ENCODE data around the gene ZP2. TPM values are rescaled to one million over a fixed set of nuclear protein-coding genes. Genes with fewer than 3 reads are reported as not detected.
"Not testable (repeated sequence)": the region's sequence is repeated elsewhere in the genome, so short reads cannot be mapped to it uniquely, and the experiment has no call there.

Gene ZP2
- total RNA-seq, 2 donors from 2014 or later = not detected

- no peak overlapping the region for H3K27ac Mint-ChIP-seq
- no peak for DNase-seq
- H3K4me1 Mint-ChIP-seq (ENCODE audit: low read depth) = no peaks in the 10 kb centered on the region
- ATAC-seq (replicated peaks in 1 of 2) = no peak
- no peak overlapping the region for H3K4me3 Mint-ChIP-seq
- H3K27me3 Mint-ChIP-seq (ENCODE audit: low read depth) = peaks cover 20% of the 10 kb centered on the region
- H3K36me3 Mint-ChIP-seq (ENCODE audit: insufficient read depth in 2 of 2) = no peaks in the 10 kb centered on the region
- H3K9me3 Mint-ChIP-seq = no peaks in the 10 kb centered on the region
Measured at GRCh38 chr16:21203155-21203797, 8.1 kb downstream of the ZP2 start.

- no peaks in the 10 kb centered on the region for H3K36me3 Mint-ChIP-seq (ENCODE audit: insufficient read depth in 2 of 2)
- no peak overlapping the region for H3K27ac Mint-ChIP-seq
- no peak for DNase-seq
- peaks cover 4% of the 10 kb centered on the region for H3K4me1 Mint-ChIP-seq (ENCODE audit: low read depth)
- ATAC-seq (replicated peaks in 1 of 2) = no peak
- no peaks in the 10 kb centered on the region for H3K9me3 Mint-ChIP-seq
- peaks cover 23% of the 10 kb centered on the region for H3K27me3 Mint-ChIP-seq (ENCODE audit: low read depth)
- H3K4me3 Mint-ChIP-seq = no peak overlapping the region
Measured at GRCh38 chr16:21199607-21200218, 11.7 kb downstream of the ZP2 start.

- no peak for DNase-seq
- Mint-ChIP-seq H3K27ac (no peak overlapping the region), H3K9me3 (no peaks in the 10 kb centered on the region), H3K4me1 (ENCODE audit: low read depth) (peaks cover 10% of the 10 kb centered on the region), H3K36me3 (ENCODE audit: insufficient read depth in 2 of 2) (no peaks in the 10 kb centered on the region), H3K4me3 (no peak overlapping the region), H3K27me3 (ENCODE audit: low read depth) (peaks cover 29% of the 10 kb centered on the region)
- ATAC-seq (replicated peaks in 1 of 2) = no peak
Measured at GRCh38 chr16:21197621-21198020, 13.8 kb downstream of the ZP2 start.

- Mint-ChIP-seq H3K36me3 (ENCODE audit: insufficient read depth in 2 of 2) (no peaks in the 10 kb centered on the region), H3K4me1 (ENCODE audit: low read depth) (peaks cover 10% of the 10 kb centered on the region), H3K27ac (no peak overlapping the region), H3K9me3 (no peaks in the 10 kb centered on the region), H3K27me3 (ENCODE audit: low read depth) (peaks cover 30% of the 10 kb centered on the region), H3K4me3 (no peak overlapping the region)
- ATAC-seq (replicated peaks in 1 of 2) (no peak), DNase-seq (no peak)
Measured at GRCh38 chr16:21197112-21197511, 14.3 kb downstream of the ZP2 start.

- H3K27me3 Mint-ChIP-seq (ENCODE audit: low read depth) = peaks cover 17% of the 10 kb centered on the region
- H3K4me1 Mint-ChIP-seq (ENCODE audit: low read depth) = peaks cover 10% of the 10 kb centered on the region
- H3K27ac Mint-ChIP-seq; H3K4me3 Mint-ChIP-seq; DNase-seq; ATAC-seq (replicated peaks in 1 of 2); H3K9me3 Mint-ChIP-seq; H3K36me3 Mint-ChIP-seq (ENCODE audit: insufficient read depth in 2 of 2): not testable (repeated sequence)
Measured at GRCh38 chr16:21195330-21195729, 16.0 kb downstream of the ZP2 start.

- no peak overlapping the region for H3K4me3 Mint-ChIP-seq
- no peaks in the 10 kb centered on the region for H3K36me3 Mint-ChIP-seq (ENCODE audit: insufficient read depth in 2 of 2)
- no peaks in the 10 kb centered on the region for H3K9me3 Mint-ChIP-seq
- peaks cover 10% of the 10 kb centered on the region for H3K4me1 Mint-ChIP-seq (ENCODE audit: low read depth)
- H3K27ac Mint-ChIP-seq = no peak overlapping the region
- H3K27me3 Mint-ChIP-seq (ENCODE audit: low read depth) = peaks cover 17% of the 10 kb centered on the region
- no peak for DNase-seq
- ATAC-seq (replicated peaks in 1 of 2) = no peak
Measured at GRCh38 chr16:21194771-21195301, 16.5 kb downstream of the ZP2 start.

- no peak overlapping the region for H3K4me3 Mint-ChIP-seq
- no peaks in the 10 kb centered on the region for H3K9me3 Mint-ChIP-seq
- H3K36me3 Mint-ChIP-seq (ENCODE audit: insufficient read depth in 2 of 2) = no peaks in the 10 kb centered on the region
- H3K4me1 Mint-ChIP-seq (ENCODE audit: low read depth) = peaks cover 20% of the 10 kb centered on the region
- DNase-seq (no peak), ATAC-seq (replicated peaks in 1 of 2) (no peak)
- peaks cover 17% of the 10 kb centered on the region for H3K27me3 Mint-ChIP-seq (ENCODE audit: low read depth)
- no peak overlapping the region for H3K27ac Mint-ChIP-seq
Measured at GRCh38 chr16:21192991-21193390, 18.4 kb downstream of the ZP2 start.

- no peak overlapping the region for H3K4me3 Mint-ChIP-seq
- ATAC-seq (replicated peaks in 1 of 2) (no peak), DNase-seq (no peak)
- peaks cover 1 to 2% of the 10 kb centered on the region in 2 donors for H3K36me3 Mint-ChIP-seq (ENCODE audit: insufficient read depth in 2 of 2)
- H3K27me3 Mint-ChIP-seq (ENCODE audit: low read depth) = peaks cover 17% of the 10 kb centered on the region
- H3K9me3 Mint-ChIP-seq = peaks cover 0 to 2% of the 10 kb centered on the region in 2 donors
- no peak overlapping the region for H3K27ac Mint-ChIP-seq
- peaks cover 20% of the 10 kb centered on the region for H3K4me1 Mint-ChIP-seq (ENCODE audit: low read depth)
Measured at GRCh38 chr16:21190599-21190998, 20.8 kb downstream of the ZP2 start.

- Mint-ChIP-seq H3K9me3 (peaks cover 2 to 3% of the 10 kb centered on the region in 2 donors), H3K4me1 (ENCODE audit: low read depth) (peaks cover 19% of the 10 kb centered on the region), H3K4me3 (no peak overlapping the region), H3K27ac (no peak overlapping the region), H3K36me3 (ENCODE audit: insufficient read depth in 2 of 2) (peaks cover 1 to 2% of the 10 kb centered on the region in 2 donors), H3K27me3 (ENCODE audit: low read depth) (peaks cover 17% of the 10 kb centered on the region)
- no peak for ATAC-seq (replicated peaks in 1 of 2)
- DNase-seq = no peak
Measured at GRCh38 chr16:21190013-21190412, 21.4 kb downstream of the ZP2 start.

- H3K9me3 Mint-ChIP-seq = peaks cover 6 to 10% of the 10 kb centered on the region in 2 donors
- no peak for DNase-seq
- peaks cover 4 to 8% of the 10 kb centered on the region in 2 donors for H3K36me3 Mint-ChIP-seq (ENCODE audit: insufficient read depth in 2 of 2)
- no peak overlapping the region for H3K4me3 Mint-ChIP-seq
- no peak overlapping the region for H3K27ac Mint-ChIP-seq
- no peak for ATAC-seq (replicated peaks in 1 of 2)
- peaks cover 10% of the 10 kb centered on the region for H3K27me3 Mint-ChIP-seq (ENCODE audit: low read depth)
- peaks cover 12% of the 10 kb centered on the region for H3K4me1 Mint-ChIP-seq (ENCODE audit: low read depth)
Measured at GRCh38 chr16:21189311-21189710, 22.1 kb downstream of the ZP2 start.

- Mint-ChIP-seq H3K4me1 (ENCODE audit: low read depth) (peaks cover 10% of the 10 kb centered on the region), H3K36me3 (ENCODE audit: insufficient read depth in 2 of 2) (peaks cover 18% of the 10 kb centered on the region in 2 donors), H3K9me3 (peaks cover 7 to 17% of the 10 kb centered on the region in 2 donors), H3K4me3 (no peak overlapping the region), H3K27ac (no peak overlapping the region), H3K27me3 (ENCODE audit: low read depth) (no peaks in the 10 kb centered on the region)
- ATAC-seq (replicated peaks in 1 of 2) (no peak), DNase-seq (no peak)
Measured at GRCh38 chr16:21186326-21186691, 25.1 kb downstream of the ZP2 start.

GRCh38 chr16:21185659-21186325, 25.6 kb downstream of the ZP2 start:
- peaks cover 7 to 17% of the 10 kb centered on the region in 2 donors for H3K9me3 Mint-ChIP-seq
- ATAC-seq (replicated peaks in 1 of 2) (no peak), DNase-seq (no peak)
- H3K4me3 Mint-ChIP-seq = no peak overlapping the region
- no peak overlapping the region for H3K27ac Mint-ChIP-seq
- H3K27me3 Mint-ChIP-seq (ENCODE audit: low read depth) = no peaks in the 10 kb centered on the region
- peaks cover 20 to 22% of the 10 kb centered on the region in 2 donors for H3K36me3 Mint-ChIP-seq (ENCODE audit: insufficient read depth in 2 of 2)
- peaks cover 10% of the 10 kb centered on the region for H3K4me1 Mint-ChIP-seq (ENCODE audit: low read depth)

- H3K4me3 Mint-ChIP-seq = no peak overlapping the region
- H3K27me3 Mint-ChIP-seq (ENCODE audit: low read depth) = no peaks in the 10 kb centered on the region
- H3K27ac Mint-ChIP-seq = no peak overlapping the region
- ATAC-seq (replicated peaks in 1 of 2) = peak in 1 of 2 donors; percentile 28
- peaks cover 7 to 17% of the 10 kb centered on the region in 2 donors for H3K9me3 Mint-ChIP-seq
- peaks cover 10% of the 10 kb centered on the region for H3K4me1 Mint-ChIP-seq (ENCODE audit: low read depth)
- peaks cover 22 to 23% of the 10 kb centered on the region in 2 donors for H3K36me3 Mint-ChIP-seq (ENCODE audit: insufficient read depth in 2 of 2)
- peak in 1 of 2 donors; percentile 4 for DNase-seq
Measured at GRCh38 chr16:21184834-21185233, 26.5 kb downstream of the ZP2 start.
